Lung (tissue), 12 donors: Measurements from ENCODE around the gene CIT. TPM values are rescaled to one million over a fixed set of nuclear protein-coding genes. Genes with fewer than 3 reads are reported as not detected.

Experiments
- ATAC-seq: fragments of 200-7000 bp; cut with Tn5 transposase; one replicate; pipeline ENCODE4 v1.9.1; 2020; ENCODE audit warnings: moderate number of reproducible peaks; ENCODE audit not compliant: insufficient read depth, low FRiP score
- DNase-seq, 3 donors: peaks; one replicate each; pipeline ENCODE4 v3.0.0-alpha.2; 2013 to 2017
- H3K27ac ChIP-seq, 2 donors: one replicate each; pipeline ENCODE4 v1.5.1; 2013; ENCODE audit warnings: mild to moderate bottlenecking in 2 of 2, moderate library complexity in 2 of 2, control low read depth in 1 of 2, inconsistent platforms in 1 of 2, low read depth in 1 of 2, low read length in 1 of 2
- H3K27me3 ChIP-seq, 3 donors: one replicate each; pipeline ENCODE4 v1.5.1; 2013; ENCODE audit warnings: low read length in 2 of 3; ENCODE audit not compliant: control insufficient read depth in 3 of 3, insufficient read depth in 3 of 3
- H3K36me3 ChIP-seq, 4 donors: one replicate each; pipeline ENCODE4 v1.5.1; 2013; ENCODE audit warnings: low read length in 4 of 4, mild to moderate bottlenecking in 1 of 4, moderate library complexity in 1 of 4; ENCODE audit not compliant: control insufficient read depth in 4 of 4, insufficient read depth in 4 of 4
- H3K4me1 ChIP-seq, 5 donors: one replicate each; pipeline ENCODE4 v1.5.1; 2013; ENCODE audit warnings: low read length in 5 of 5, mild to moderate bottlenecking in 2 of 5, moderate library complexity in 1 of 5; ENCODE audit not compliant: control insufficient read depth in 5 of 5, insufficient read depth in 5 of 5
- H3K4me3 ChIP-seq: one replicate; pipeline ENCODE4 v1.5.1; 2013; ENCODE audit warnings: mild to moderate bottlenecking, control low read depth, moderate library complexity
- H3K9ac ChIP-seq, 2 donors: one replicate each; pipeline ENCODE4 v1.5.1; 2013; ENCODE audit warnings: low read length in 2 of 2, control low read depth in 1 of 2; ENCODE audit not compliant: insufficient read depth in 1 of 2
- H3K9me3 ChIP-seq, 4 donors: one replicate each; pipeline ENCODE4 v1.5.1; 2013; ENCODE audit warnings: low read length in 3 of 4, mild to moderate bottlenecking in 1 of 4, moderate library complexity in 1 of 4; ENCODE audit not compliant: control insufficient read depth in 4 of 4, insufficient read depth in 3 of 4
- WGBS, 2 donors: extraction: QIAGEN DNeasy Blood & Tissue Kit; methylation state at CpG; one replicate each; pipeline ENCODE4 v1.1.7; 2013; 5-methylcytosine and 5-hydroxymethylcytosine counted together
- polyA plus RNA-seq, 2 donors: library from polyadenylated mRNA; stranded (reverse); fragments of 200-250 nt; gene quantifications; one replicate each; pipeline ENCODE4 v1.2.1, GENCODE V29; 2013
- total RNA-seq, 2 donors: library from RNA; depleted of rRNA in 1 of 2; stranded (reverse); fragments of >200 nt in 1 of 2; gene quantifications; one replicate each; pipeline ENCODE4 v1.2.1, GENCODE V29; 2014 to 2021
- TF ChIP-seq, protein P1 (sequence below): IDR thresholded peaks from 2 replicates; pipeline ENCODE4 v1.5.1; 2012; ENCODE audit warnings: mild to moderate bottlenecking; ENCODE audit errors: control extremely low read depth, extremely low read depth
- donor health status: control.
- donor health status: control.
- donor health status: Bipolar disorder and iron deficiency.
- donor health status: healthy.
- donor health status: DM: yes; HTN: yes; CAD: no.

The CIT gene
- total and polyA plus RNA-seq, 4 donors: 5.0 to 29.3 (median 14.9) TPM

DNA sequence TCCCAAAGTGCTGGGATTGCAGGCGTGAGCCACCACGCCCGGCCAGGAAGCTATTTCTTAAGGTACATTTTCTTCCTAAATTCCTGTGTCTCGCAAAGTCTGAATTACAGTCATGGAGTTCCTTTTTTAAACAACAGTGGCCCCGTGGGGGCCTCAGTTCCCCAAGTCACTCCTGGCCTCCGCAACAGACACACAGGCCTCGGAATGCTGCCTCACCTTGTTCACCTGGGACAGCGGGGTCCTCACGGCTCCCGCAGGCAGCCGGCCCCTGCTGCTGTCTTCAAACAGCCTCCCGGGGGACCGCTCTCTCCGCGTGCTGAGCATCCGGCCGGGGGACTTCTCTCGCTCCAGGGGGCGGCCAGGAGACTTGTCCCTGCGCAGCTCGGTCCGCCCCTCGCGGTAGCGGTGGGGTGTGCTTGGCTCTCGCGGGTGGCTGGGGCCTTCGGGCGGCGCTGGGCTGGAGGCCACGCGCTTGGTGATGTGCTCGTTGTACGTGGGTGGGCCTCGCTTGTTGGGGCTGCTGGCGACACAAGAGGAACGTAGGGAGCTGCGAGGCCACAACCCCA, 187.1 kb downstream of the CIT start:
- H3K27me3 ChIP-seq: no peaks in the 10 kb centered on the region
- whole genome bisulfite sequencing, 2 donors: 94 to 98% methylated on average over 38 of the region's 38 CpGs
- no peak for DNase-seq
- H3K9me3 ChIP-seq: no peaks in the 10 kb centered on the region
- peaks cover 0 to 2% (median under 1%) of the 10 kb centered on the region in 4 donors for H3K36me3 ChIP-seq
- H3K4me1 ChIP-seq: peaks cover 0 to 33% (median 24%) of the 10 kb centered on the region in 5 donors
- TF ChIP-seq, protein P1, sequence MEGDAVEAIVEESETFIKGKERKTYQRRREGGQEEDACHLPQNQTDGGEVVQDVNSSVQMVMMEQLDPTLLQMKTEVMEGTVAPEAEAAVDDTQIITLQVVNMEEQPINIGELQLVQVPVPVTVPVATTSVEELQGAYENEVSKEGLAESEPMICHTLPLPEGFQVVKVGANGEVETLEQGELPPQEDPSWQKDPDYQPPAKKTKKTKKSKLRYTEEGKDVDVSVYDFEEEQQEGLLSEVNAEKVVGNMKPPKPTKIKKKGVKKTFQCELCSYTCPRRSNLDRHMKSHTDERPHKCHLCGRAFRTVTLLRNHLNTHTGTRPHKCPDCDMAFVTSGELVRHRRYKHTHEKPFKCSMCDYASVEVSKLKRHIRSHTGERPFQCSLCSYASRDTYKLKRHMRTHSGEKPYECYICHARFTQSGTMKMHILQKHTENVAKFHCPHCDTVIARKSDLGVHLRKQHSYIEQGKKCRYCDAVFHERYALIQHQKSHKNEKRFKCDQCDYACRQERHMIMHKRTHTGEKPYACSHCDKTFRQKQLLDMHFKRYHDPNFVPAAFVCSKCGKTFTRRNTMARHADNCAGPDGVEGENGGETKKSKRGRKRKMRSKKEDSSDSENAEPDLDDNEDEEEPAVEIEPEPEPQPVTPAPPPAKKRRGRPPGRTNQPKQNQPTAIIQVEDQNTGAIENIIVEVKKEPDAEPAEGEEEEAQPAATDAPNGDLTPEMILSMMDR: no peak
- H3K9ac ChIP-seq: no peak overlapping the region
- no peak overlapping the region for H3K27ac ChIP-seq
- no peak overlapping the region for H3K4me3 ChIP-seq
- ATAC-seq: no peak

DNA sequence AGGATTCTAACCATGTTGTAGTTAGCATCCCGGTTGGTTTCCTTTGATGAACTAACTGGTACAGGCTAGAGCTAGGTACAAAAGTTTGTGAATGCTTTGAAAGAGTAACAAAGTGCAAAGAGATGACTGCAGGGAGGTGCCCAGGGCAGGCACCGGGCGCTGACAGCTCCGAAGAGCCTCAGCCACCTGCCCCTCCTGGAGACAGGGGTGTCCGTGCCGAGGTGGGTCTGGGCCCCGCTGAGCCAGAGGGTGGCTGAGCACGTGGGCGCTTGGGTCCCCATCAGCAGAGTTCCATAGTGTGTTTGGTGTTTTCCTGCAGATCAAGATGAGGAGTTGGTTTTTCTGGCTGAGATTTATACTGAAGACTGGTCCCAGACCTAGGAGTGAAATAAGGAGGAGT, 189.2 kb downstream of the CIT start:
- TF ChIP-seq, protein P1: no peak
- ATAC-seq (no peak), DNase-seq (no peak)
- peaks cover 0 to 33% (median 18%) of the 10 kb centered on the region in 5 donors for H3K4me1 ChIP-seq
- H3K4me3 ChIP-seq: no peak overlapping the region
- H3K9me3 ChIP-seq: no peaks in the 10 kb centered on the region
- peaks cover 0 to 2% (median under 1%) of the 10 kb centered on the region in 4 donors for H3K36me3 ChIP-seq
- no peaks in the 10 kb centered on the region for H3K27me3 ChIP-seq
- no peak overlapping the region for H3K9ac ChIP-seq
- no peak overlapping the region for H3K27ac ChIP-seq
- 97 to 99% methylated on average over 9 of the region's 9 CpGs for WGBS, 2 donors

DNA sequence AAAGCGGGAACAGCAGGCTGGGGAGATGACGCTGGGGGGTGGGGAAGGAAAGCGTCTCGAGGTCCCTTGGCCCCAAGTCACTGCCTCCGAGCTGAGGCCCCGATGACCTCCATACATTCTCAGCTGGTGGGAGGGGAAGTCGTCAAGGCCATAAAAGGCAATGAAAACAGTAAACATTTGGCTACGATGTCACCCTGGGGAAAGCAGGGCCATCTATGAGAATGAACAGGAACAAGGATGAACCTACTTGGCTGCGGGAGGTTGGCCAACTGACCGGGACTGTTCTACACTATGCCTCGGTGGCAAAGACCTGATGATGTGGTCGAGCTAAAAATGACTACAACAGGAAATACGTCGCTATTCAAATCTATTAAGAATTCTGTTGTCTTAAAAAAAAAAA, 189.7 kb downstream of the CIT start:
- 79 to 80% methylated on average over 14 of the region's 14 CpGs for WGBS, 2 donors
- no peak for DNase-seq
- Histone ChIP-seq H3K9me3 (no peaks in the 10 kb centered on the region), H3K4me3 (no peak overlapping the region), H3K27me3 (no peaks in the 10 kb centered on the region), H3K4me1 (peaks cover 0 to 29% (median 13%) of the 10 kb centered on the region in 5 donors), H3K36me3 (peaks cover 0 to 2% (median under 1%) of the 10 kb centered on the region in 4 donors), H3K27ac (no peak overlapping the region), H3K9ac (no peak overlapping the region)
- TF ChIP-seq, protein P1: no peak
- no peak for ATAC-seq

DNA sequence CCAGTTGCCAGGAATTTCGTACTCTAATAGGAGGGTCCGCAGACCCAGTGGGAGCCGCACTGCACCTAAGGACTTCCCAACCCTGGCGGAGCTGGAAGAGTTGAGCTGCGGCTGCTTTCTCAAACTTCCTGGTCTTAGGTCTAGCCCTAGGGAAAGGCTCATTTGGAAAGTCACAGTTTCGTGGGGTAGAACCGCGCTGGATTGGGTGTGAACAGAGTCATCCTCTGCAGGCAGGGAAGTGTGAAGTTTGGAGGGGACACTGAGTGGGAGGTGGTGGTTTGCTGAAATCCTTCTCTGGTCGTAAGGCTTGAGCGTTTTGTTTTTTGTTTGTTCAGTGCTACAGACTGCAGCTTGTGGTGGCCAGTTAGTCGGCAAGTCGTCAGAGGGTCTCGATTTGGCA, 190.3 kb downstream of the CIT start:
- H3K9ac ChIP-seq: no peak overlapping the region
- H3K4me1 ChIP-seq: peaks cover 0 to 23% (median 10%) of the 10 kb centered on the region in 5 donors
- TF ChIP-seq, protein P1: no peak
- H3K4me3 ChIP-seq: no peak overlapping the region
- no peak overlapping the region for H3K27ac ChIP-seq
- H3K27me3 ChIP-seq: no peaks in the 10 kb centered on the region
- ATAC-seq (no peak), DNase-seq (no peak)
- peaks cover 0 to 4% (median 2%) of the 10 kb centered on the region in 4 donors for H3K36me3 ChIP-seq
- no peaks in the 10 kb centered on the region for H3K9me3 ChIP-seq
- WGBS, 2 donors: 92 to 95% methylated on average over 13 of the region's 13 CpGs
